RWPE2 (cell line): ENCODE results near the gene HDAC8.

Experiments used
- ATAC-seq: fragments of 200-7000 bp; cut with Tn5 transposase; 3 replicates; pipeline ENCODE4 v1.9.1; 2021; ENCODE audit warnings: low read depth
- DNase-seq: peaks from one replicate; pipeline ENCODE4 v3.0.0-alpha.2; 2020; ENCODE audit warnings: low spot score
- H3K27ac ChIP-seq: fragments of 450-650 bp; 2 replicates; pipeline ENCODE4 v1.5.1; 2017; ENCODE audit warnings: mild to moderate bottlenecking; ENCODE audit not compliant: poor library complexity, severe bottlenecking
- H3K27me3 ChIP-seq: fragments of 250-450 bp; sonication (Bioruptor Pico); 2 replicates; pipeline ENCODE4 v1.5.1; 2021; ENCODE audit warnings: mild to moderate bottlenecking, moderate library complexity; ENCODE audit not compliant: insufficient read depth, poor library complexity, severe bottlenecking
- H3K36me3 ChIP-seq: fragments of 250-450 bp; sonication (Bioruptor Pico); 2 replicates; pipeline ENCODE4 v1.5.1; 2020; ENCODE audit warnings: low read depth, mild to moderate bottlenecking, moderate library complexity
- H3K4me1 ChIP-seq: fragments of 250-450 bp; sonication (Bioruptor Pico); 2 replicates; pipeline ENCODE4 v1.5.1; 2021; ENCODE audit warnings: mild to moderate bottlenecking, moderate library complexity; ENCODE audit not compliant: insufficient read depth, poor library complexity, severe bottlenecking
- H3K4me3 ChIP-seq: fragments of 250-450 bp; sonication (Bioruptor Pico); 2 replicates; pipeline ENCODE4 v1.5.1; 2021; ENCODE audit warnings: mild to moderate bottlenecking, moderate library complexity; ENCODE audit not compliant: severe bottlenecking
- H3K9me3 ChIP-seq: fragments of 250-450 bp; sonication (Bioruptor Pico); 2 replicates; pipeline ENCODE4 v1.5.1; 2021; ENCODE audit warnings: mild to moderate bottlenecking, moderate library complexity; ENCODE audit not compliant: severe bottlenecking
- TF ChIP-seq, protein P1 (sequence below): fragments of 450-650 bp; IDR thresholded peaks from one replicate; pipeline ENCODE4 v1.5.1; 2017; ENCODE audit warnings: mild to moderate bottlenecking, moderate library complexity; ENCODE audit not compliant: poor library complexity, severe bottlenecking

The HDAC8 gene

DNA sequence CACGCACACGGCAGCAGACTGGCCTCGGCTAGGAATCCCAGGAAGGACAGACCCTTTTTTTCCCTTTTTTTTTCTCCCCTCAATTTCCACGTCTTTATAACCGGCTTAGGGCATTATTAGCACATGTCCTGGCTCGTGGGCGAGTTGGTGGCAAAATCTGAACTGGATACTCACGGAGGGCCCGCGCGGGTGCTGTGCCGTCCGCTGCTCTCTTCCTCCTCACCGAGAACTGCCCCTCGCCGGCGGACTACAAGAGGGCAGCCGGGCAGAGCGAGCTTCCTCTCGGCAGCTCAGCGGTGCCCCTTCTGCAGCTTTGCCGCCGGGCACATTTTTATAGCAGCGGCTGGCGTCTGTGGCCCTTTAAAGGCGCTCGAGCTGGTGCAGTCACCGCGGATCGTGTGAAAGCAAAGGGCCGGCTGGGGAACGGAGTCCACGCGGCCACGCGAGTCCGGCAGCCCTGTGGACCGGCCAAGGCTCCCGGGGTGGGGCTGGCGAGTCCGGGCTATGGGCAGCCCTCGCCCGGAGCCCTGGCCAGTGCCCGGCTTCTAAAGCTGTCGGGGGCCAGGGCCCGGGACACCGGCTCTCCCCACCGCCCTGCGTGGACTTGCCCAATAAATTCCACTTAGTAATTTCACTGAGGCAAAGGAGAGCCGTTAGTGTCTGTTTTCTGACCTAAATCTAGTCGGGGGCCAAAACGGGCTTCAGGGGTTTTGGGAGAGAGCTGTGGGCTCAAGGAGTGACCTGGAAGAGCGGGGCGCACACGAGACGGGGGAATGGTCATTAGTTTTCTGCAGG lies 265.6 kb downstream of the HDAC8 start:
- DNase-seq (no peak), ATAC-seq (peak; percentile 73)
- Histone ChIP-seq H3K4me1 (no peaks in the 10 kb centered on the region), H3K36me3 (no peaks in the 10 kb centered on the region), H3K27ac (no peak overlapping the region), H3K9me3 (no peaks in the 10 kb centered on the region), H3K27me3 (peaks cover 38% of the 10 kb centered on the region), H3K4me3 (peak overlapping the region; percentile 31)
- TF ChIP-seq, protein P1, sequence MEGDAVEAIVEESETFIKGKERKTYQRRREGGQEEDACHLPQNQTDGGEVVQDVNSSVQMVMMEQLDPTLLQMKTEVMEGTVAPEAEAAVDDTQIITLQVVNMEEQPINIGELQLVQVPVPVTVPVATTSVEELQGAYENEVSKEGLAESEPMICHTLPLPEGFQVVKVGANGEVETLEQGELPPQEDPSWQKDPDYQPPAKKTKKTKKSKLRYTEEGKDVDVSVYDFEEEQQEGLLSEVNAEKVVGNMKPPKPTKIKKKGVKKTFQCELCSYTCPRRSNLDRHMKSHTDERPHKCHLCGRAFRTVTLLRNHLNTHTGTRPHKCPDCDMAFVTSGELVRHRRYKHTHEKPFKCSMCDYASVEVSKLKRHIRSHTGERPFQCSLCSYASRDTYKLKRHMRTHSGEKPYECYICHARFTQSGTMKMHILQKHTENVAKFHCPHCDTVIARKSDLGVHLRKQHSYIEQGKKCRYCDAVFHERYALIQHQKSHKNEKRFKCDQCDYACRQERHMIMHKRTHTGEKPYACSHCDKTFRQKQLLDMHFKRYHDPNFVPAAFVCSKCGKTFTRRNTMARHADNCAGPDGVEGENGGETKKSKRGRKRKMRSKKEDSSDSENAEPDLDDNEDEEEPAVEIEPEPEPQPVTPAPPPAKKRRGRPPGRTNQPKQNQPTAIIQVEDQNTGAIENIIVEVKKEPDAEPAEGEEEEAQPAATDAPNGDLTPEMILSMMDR: no peak

DNA sequence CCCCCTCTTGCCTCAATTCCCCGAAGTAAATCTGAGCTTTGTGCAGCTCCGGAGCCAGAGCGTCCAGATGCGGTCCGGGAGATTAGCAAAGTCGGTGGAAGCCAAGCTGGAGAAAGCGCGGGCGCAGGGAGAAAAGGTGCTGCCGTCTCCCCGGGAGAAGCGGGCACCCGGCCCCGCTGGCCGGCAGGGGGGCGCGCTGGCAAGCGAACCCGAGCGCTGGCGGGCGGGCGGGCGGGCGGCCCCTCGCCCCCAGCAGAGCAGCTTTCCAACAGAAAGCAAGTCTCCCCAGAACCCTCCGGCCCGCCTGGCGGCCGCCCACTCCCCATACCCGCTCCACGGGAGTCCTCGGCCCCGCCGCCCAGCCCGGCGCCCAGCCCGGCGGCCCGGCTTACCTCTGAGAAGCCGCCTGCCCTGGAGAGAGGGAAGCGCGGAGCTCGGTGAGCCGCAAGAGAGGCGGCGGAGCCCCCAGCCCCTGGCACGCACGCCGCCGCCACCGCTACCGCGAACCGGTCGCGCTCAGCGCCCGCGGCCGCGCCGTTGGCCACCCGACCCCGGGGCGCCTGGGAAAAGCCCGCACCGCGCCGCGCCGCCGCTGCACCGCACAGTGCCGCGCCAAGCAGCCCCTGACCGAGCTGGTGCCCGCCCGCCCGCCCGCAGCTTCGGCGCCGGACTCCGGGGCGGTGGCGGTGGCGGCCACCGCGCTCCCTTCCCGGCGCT lies 266.4 kb downstream of the HDAC8 start:
- 0 out of 3 replicates have a peak, but pooled peaks have one; percentile 25 for ATAC-seq
- H3K4me3 ChIP-seq: peak overlapping the region; percentile 31
- TF ChIP-seq, protein P1: no peak
- no peaks in the 10 kb centered on the region for H3K36me3 ChIP-seq
- no peaks in the 10 kb centered on the region for H3K4me1 ChIP-seq
- H3K27me3 ChIP-seq: peaks cover 38% of the 10 kb centered on the region
- no peaks in the 10 kb centered on the region for H3K9me3 ChIP-seq
- DNase-seq: no peak
- no peak overlapping the region for H3K27ac ChIP-seq

DNA sequence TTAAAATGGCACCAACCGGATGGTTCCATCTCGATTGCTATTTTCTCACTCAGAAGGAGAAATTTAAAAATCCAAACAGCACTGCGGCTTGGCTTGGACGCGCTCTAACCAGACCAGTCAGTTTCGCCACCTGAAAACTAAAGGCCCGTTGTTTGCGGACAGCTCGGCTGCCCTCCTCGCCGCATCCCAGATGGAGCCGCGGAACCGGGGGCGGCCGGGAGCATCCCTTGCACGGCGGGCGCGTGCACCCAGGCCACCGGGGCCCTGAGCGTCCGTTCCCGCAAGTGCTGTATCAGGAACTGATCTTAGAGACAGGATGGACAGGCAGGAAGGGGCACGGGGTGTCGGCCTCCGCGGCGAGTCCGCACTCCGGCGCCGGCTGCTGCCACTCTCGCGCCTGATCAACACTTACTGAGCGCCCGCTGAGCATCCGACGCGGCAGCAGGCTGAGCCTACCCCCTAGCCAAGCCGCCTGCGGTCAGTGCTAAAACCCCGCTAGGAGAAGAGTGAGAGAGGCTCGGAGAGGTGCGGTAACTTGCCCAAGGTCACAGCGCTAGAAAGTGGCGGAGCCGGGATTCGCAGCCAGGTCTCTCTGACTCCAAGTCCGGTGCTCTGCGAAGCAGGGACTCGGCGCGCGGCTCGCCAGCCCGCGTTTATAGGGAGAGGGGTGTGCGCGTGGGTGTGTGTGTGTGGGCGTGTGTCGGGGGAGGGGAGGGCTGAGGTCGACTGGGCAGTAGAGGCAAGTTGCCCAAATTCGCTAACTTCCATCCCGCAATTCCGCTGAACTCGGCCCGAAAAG lies 267.2 kb downstream of the HDAC8 start, which contains the start of gene CITED1:
TSS of gene CITED1 (minus strand) at position 629 of the 799 bp plus-strand sequence. CDS start 3,045 bp downstream, outside the sequence.
- TF ChIP-seq, protein P1: no peak
- ATAC-seq (peak; percentile 40), DNase-seq (no peak)
- Histone ChIP-seq H3K27ac (no peak within 1 kb of the TSS), H3K4me3 (peak within 1 kb of the TSS; percentile 31), H3K9me3 (no peaks in the 10 kb centered on the region), H3K4me1 (no peaks in the 10 kb centered on the region), H3K36me3 (no peaks in the 10 kb centered on the region), H3K27me3 (peaks cover 38% of the 10 kb centered on the region)

DNA sequence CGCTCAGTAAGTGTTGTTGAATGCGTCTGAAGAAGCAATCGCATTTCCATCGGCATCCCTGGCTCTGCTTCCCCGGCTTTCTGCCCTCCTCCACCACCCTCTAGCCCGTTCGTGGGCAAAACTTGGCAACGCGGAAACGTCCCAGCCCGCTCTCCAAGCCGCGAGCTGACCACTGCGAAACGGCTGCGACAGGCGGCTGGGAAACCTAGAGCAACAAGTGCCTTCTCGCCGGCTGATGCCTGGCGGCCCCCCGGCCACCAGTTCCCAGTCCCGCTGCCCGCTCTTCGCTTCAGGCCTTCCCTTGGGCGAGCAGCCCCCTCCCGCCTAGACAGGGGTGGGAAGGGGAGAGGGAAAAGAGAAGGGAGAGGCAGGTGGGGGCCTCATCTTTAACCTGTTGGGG lies 267.8 kb downstream of the HDAC8 start:
- ATAC-seq: no peak

More for the DNA sequence above, 267.8 kb downstream of the HDAC8 start:
- Histone ChIP-seq H3K27ac (no peak overlapping the region), H3K36me3 (no peaks in the 10 kb centered on the region), H3K9me3 (no peaks in the 10 kb centered on the region), H3K27me3 (peaks cover 38% of the 10 kb centered on the region), H3K4me3 (no peak overlapping the region), H3K4me1 (no peaks in the 10 kb centered on the region)
- TF ChIP-seq, protein P1: no peak
- no peak for DNase-seq
